HG03460 (cell line): ENCODE measurements around the gene IFNK.
"Not testable (repeated sequence)": the region's sequence is repeated elsewhere in the genome, so short reads cannot be mapped to it uniquely, and the experiment has no call there.

Experiments
- ATAC-seq: cut with Tn5 transposase; IDR thresholded peaks from one replicate; pipeline ENCODE4 v1.9.1; 2021; ENCODE audit not compliant: unreplicated experiment

The IFNK gene

GRCh38 chr9:27524236-27524635, at the start of gene IFNK:
IFNK (plus strand) TSS chr9:27524290; CDS start chr9:27524337, 47 bp downstream.
- no peak for ATAC-seq

GRCh38 chr9:27474305-27474704, 49.8 kb upstream of the IFNK start:
- no peak for ATAC-seq

- no peak for ATAC-seq
These were observed 49.0 kb upstream of the IFNK start for GRCh38 chr9:27475057-27475595.

- no peak for ATAC-seq
These were observed 47.1 kb upstream of the IFNK start for GRCh38 chr9:27476870-27477515.

- no peak for ATAC-seq
These were observed 45.8 kb upstream of the IFNK start for GRCh38 chr9:27478322-27478721.

GRCh38 chr9:27482709-27483108, 41.4 kb upstream of the IFNK start:
- no peak for ATAC-seq

GRCh38 chr9:27483576-27483975, 40.5 kb upstream of the IFNK start:
- ATAC-seq, result no peak

- ATAC-seq, result peak; percentile 92
These were observed 38.9 kb upstream of the IFNK start for GRCh38 chr9:27485158-27485557.

- ATAC-seq, result no peak
These were observed 36.9 kb upstream of the IFNK start for GRCh38 chr9:27487128-27487640.

GRCh38 chr9:27487927-27488326, 36.2 kb upstream of the IFNK start:
- no peak for ATAC-seq

- peak; percentile 53 for ATAC-seq
These were observed 34.8 kb upstream of the IFNK start for GRCh38 chr9:27489087-27489876.

- ATAC-seq, result no peak
These were observed 32.9 kb upstream of the IFNK start for GRCh38 chr9:27491154-27491553.

- ATAC-seq, result no peak
These were observed 28.5 kb upstream of the IFNK start for GRCh38 chr9:27495480-27496134.

GRCh38 chr9:27496135-27496504, 28.0 kb upstream of the IFNK start:
- ATAC-seq, result no peak

GRCh38 chr9:27497883-27498417, 26.1 kb upstream of the IFNK start:
- no peak for ATAC-seq

GRCh38 chr9:27499451-27499850, 24.6 kb upstream of the IFNK start:
- peak; percentile 55 for ATAC-seq

GRCh38 chr9:27500902-27501301, 23.2 kb upstream of the IFNK start:
- ATAC-seq, result not testable (repeated sequence)

GRCh38 chr9:27503623-27504022, 20.5 kb upstream of the IFNK start:
- no peak for ATAC-seq

- ATAC-seq, result no peak
These were observed 19.8 kb upstream of the IFNK start for GRCh38 chr9:27504259-27504658.

- no peak for ATAC-seq
These were observed 18.3 kb upstream of the IFNK start for GRCh38 chr9:27505744-27506161.

- ATAC-seq, result no peak
These were observed 17.1 kb upstream of the IFNK start for GRCh38 chr9:27506981-27507380.
